ENCODE data around the gene BCAT1. TPM values are rescaled to one million over a fixed set of nuclear protein-coding genes. Genes with fewer than 3 reads are reported as not detected.
A peak's percentile ranks its signal among the peaks of the same experiment; 100 is the strongest.

Gene BCAT1
- total RNA-seq, 6 experiments from 2014 or later, result 0.86 to 6.0 (median 2.7) TPM

GRCh38 chr12:24982250-24982649 lies 33.3 kb upstream of the BCAT1 start:
- Histone ChIP-seq H3K9me3 (no peaks in the 10 kb centered on the region), H3K4me1 (no peaks in the 10 kb centered on the region), H3K36me3 (no peaks in the 10 kb centered on the region), H3K4me3 (no peak overlapping the region), H3K27ac (no peak overlapping the region), H3K27me3 (no peaks in the 10 kb centered on the region)
- DNase-seq, result no peak
- no peak for TF ChIP-seq CTCF (IDR thresholded peaks at IDR 0.05)
- no peak for TF ChIP-seq POLR2A (IDR thresholded peaks at IDR 0.05)
- ATAC-seq, result no peak
- intact Hi-C loops (cut with DNase I), result loop anchor here in 1 of 2 donors (10.0 kb wide), 1 partner anchor 143 kb away; no protein-coding TSS in a partner anchor
- WGBS (ENCODE audit: insufficient coverage, low coverage, low lambda C conversion rate, missing lambda C conversion rate), result 83% methylated on average over 1 of the region's 1 CpG

DNA sequence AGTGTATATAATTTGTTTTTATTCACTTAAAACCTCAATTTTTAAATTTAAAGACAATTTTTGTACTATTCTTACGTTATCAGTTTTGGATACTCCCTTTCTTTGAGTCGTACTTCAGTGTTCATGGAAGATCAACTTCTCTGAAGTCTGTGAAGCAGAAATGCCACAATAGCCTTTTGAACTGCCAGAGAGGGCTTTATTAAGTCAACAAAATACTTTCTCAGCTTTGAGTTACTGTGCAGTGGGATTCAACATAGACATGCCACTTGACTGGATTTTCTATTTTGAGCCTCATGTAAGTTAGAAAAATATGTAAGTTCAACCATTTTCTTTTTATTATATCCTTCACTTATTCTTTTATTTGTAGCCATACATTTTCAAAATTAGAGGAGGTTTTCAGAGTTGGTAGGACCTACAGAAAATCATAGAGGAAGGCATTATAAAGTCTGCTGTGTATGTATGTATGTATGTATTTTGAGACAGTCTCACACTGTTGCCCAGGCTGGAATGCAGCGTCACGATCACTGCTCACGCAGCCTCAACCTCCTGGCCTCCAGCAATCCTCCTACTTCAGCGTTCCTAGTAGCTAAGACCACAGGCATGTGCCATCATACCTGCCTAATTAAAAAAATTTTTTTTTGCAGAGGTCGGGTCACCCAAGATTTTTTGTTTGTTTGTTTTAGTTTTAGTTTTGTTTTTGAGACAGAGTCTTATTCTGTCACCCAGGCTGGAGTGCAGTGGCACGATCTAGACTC lies 31.3 kb upstream of the BCAT1 start:
- no peaks in the 10 kb centered on the region for H3K9me3 ChIP-seq
- intact Hi-C loops (cut with DNase I), result loop anchor here in 1 of 2 donors (10.0 kb wide), 1 partner anchor 145 kb away; no protein-coding TSS in a partner anchor
- ATAC-seq (no peak), DNase-seq (no peak)
- no peak overlapping the region for H3K4me3 ChIP-seq
- no peaks in the 10 kb centered on the region for H3K27me3 ChIP-seq
- TF ChIP-seq CTCF (IDR thresholded peaks at IDR 0.05) (no peak), POLR2A (IDR thresholded peaks at IDR 0.05) (no peak)
- WGBS (ENCODE audit: insufficient coverage, low coverage, low lambda C conversion rate, missing lambda C conversion rate), result 70% methylated on average over 6 of the region's 8 CpGs
- H3K4me1 ChIP-seq, result no peaks in the 10 kb centered on the region
- H3K36me3 ChIP-seq, result no peaks in the 10 kb centered on the region
- no peak overlapping the region for H3K27ac ChIP-seq

GRCh38 chr12:24979329-24979728 lies 30.4 kb upstream of the BCAT1 start:
- Histone ChIP-seq H3K36me3 (no peaks in the 10 kb centered on the region), H3K4me1 (no peaks in the 10 kb centered on the region), H3K9me3 (no peaks in the 10 kb centered on the region), H3K27ac (no peak overlapping the region), H3K4me3 (no peak overlapping the region), H3K27me3 (no peaks in the 10 kb centered on the region)
- no peak for DNase-seq
- ATAC-seq, result peak; percentile 43 to 70 (median 50)
- WGBS (ENCODE audit: insufficient coverage, low coverage, low lambda C conversion rate, missing lambda C conversion rate), result 53% methylated on average over 5 of the region's 5 CpGs
- intact Hi-C loops (cut with DNase I), result no loop called here
- TF ChIP-seq POLR2A (IDR thresholded peaks at IDR 0.05), result no peak
- TF ChIP-seq CTCF (IDR thresholded peaks at IDR 0.05), result no peak

DNA sequence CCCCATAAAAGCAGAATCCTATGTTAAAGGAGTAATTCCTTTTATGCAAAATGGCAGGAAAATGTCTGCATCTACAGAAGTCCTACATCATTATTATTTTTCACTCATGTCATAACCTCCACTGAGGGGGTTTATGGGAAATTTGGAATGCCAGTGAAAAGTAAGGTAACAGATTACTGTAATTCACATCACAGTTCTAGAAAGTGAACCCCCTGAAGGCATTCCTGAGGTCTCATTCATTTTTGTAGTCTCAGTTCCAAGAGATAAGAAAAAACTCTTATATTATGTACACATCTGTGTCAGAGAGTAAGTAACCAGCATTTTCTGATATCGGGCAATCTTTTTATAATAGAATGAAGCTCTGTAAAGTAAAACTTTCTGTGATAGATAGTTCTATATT lies 28.8 kb upstream of the BCAT1 start:
- no peak for ATAC-seq
- H3K36me3 ChIP-seq, result no peaks in the 10 kb centered on the region
- no peaks in the 10 kb centered on the region for H3K9me3 ChIP-seq
- H3K4me1 ChIP-seq, result no peaks in the 10 kb centered on the region
- 74% methylated on average over 1 of the region's 1 CpG for WGBS (ENCODE audit: insufficient coverage, low coverage, low lambda C conversion rate, missing lambda C conversion rate)
- no peak overlapping the region for H3K4me3 ChIP-seq
- H3K27me3 ChIP-seq, result no peaks in the 10 kb centered on the region
- no peak for TF ChIP-seq CTCF (IDR thresholded peaks at IDR 0.05)
- no peak for TF ChIP-seq POLR2A (IDR thresholded peaks at IDR 0.05)
- H3K27ac ChIP-seq, result no peak overlapping the region
- intact Hi-C loops (cut with DNase I), result no loop called here
- DNase-seq, result no peak
